PFSK-1 (cell line): ENCODE data around the gene APOL6.

Experiments
- FOXP2 ChIP-seq: optimal IDR thresholded peaks from 2 replicates; pipeline ENCODE3; 2011; ENCODE audit warnings: borderline replicate concordance, control low read depth, inconsistent platforms; ENCODE audit not compliant: insufficient read depth; ENCODE audit errors: extremely low read length, extremely low read depth
- POLR2AphosphoS5 ChIP-seq: IDR thresholded peaks from 2 replicates; pipeline ENCODE4 v1.6.1; 2012; ENCODE audit warnings: low read depth, mild to moderate bottlenecking, control low read depth, low read length, moderate library complexity
- SIN3A ChIP-seq: IDR thresholded peaks from 2 replicates; pipeline ENCODE4 v1.6.1; 2012; ENCODE audit warnings: mild to moderate bottlenecking, low read length, moderate library complexity, borderline replicate concordance; ENCODE audit not compliant: insufficient read depth
- TAF1 ChIP-seq: IDR thresholded peaks from 2 replicates; pipeline ENCODE4 v1.6.1; 2012; ENCODE audit warnings: low read length, control low read depth, borderline replicate concordance; ENCODE audit not compliant: insufficient read depth
- TF ChIP-seq, protein P1 (sequence below), 2 experiments: IDR thresholded peaks; 2 replicates each; pipeline versions ENCODE4 v1.6.1 to v1.8.0; 2011 to 2012; ENCODE audit warnings: low read depth in 2 of 2, low read length in 2 of 2, control low read depth in 1 of 2, inconsistent platforms in 1 of 2, mild to moderate bottlenecking in 1 of 2, moderate library complexity in 1 of 2; ENCODE audit not compliant: insufficient read depth in 1 of 2

Gene APOL6

DNA sequence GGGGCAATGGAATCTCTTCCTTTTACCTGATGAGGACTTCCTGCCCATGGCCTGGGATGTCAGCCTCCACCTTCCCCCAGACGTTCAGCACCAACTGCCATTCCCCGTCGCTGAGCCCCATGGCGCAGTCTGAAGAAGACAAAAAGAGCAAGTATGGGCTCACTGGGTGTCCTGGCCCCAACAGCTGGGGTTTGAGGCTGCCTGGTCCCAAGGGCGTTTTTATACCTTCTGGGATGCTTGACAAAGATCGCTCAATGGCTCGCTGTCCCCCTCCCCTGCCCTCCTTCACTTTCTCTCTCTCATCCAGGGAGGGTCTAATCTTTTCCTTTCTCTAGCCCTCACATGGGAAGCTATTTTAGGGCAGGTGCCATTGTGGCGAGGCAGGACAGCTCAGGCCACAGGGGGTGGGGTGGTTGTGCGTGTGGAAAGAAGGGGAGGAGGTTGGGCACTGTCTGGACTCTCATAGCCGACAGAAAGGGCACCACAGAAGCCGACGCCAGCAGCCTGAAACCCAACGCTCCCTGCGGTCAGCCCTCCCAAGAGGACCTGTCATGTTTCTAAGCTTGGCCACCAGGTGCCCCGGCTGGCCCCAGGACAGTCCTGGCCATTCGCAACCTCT lies 31.0 kb upstream of the APOL6 start, which contains the start of gene MB:
MB (minus strand) TSS at position 193 of the 619 bp plus-strand sequence; CDS start at position 121, 72 bp downstream.
- TF ChIP-seq TAF1 (no peak), SIN3A (no peak), FOXP2 (no peak), POLR2AphosphoS5 (no peak)
- TF ChIP-seq, protein P1, sequence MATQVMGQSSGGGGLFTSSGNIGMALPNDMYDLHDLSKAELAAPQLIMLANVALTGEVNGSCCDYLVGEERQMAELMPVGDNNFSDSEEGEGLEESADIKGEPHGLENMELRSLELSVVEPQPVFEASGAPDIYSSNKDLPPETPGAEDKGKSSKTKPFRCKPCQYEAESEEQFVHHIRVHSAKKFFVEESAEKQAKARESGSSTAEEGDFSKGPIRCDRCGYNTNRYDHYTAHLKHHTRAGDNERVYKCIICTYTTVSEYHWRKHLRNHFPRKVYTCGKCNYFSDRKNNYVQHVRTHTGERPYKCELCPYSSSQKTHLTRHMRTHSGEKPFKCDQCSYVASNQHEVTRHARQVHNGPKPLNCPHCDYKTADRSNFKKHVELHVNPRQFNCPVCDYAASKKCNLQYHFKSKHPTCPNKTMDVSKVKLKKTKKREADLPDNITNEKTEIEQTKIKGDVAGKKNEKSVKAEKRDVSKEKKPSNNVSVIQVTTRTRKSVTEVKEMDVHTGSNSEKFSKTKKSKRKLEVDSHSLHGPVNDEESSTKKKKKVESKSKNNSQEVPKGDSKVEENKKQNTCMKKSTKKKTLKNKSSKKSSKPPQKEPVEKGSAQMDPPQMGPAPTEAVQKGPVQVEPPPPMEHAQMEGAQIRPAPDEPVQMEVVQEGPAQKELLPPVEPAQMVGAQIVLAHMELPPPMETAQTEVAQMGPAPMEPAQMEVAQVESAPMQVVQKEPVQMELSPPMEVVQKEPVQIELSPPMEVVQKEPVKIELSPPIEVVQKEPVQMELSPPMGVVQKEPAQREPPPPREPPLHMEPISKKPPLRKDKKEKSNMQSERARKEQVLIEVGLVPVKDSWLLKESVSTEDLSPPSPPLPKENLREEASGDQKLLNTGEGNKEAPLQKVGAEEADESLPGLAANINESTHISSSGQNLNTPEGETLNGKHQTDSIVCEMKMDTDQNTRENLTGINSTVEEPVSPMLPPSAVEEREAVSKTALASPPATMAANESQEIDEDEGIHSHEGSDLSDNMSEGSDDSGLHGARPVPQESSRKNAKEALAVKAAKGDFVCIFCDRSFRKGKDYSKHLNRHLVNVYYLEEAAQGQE (IDR thresholded peaks at IDR 0.05; ENCODE audit: insufficient read depth in 1 of 2, low read depth in 2 of 2, low read length in 2 of 2), result no peak

DNA sequence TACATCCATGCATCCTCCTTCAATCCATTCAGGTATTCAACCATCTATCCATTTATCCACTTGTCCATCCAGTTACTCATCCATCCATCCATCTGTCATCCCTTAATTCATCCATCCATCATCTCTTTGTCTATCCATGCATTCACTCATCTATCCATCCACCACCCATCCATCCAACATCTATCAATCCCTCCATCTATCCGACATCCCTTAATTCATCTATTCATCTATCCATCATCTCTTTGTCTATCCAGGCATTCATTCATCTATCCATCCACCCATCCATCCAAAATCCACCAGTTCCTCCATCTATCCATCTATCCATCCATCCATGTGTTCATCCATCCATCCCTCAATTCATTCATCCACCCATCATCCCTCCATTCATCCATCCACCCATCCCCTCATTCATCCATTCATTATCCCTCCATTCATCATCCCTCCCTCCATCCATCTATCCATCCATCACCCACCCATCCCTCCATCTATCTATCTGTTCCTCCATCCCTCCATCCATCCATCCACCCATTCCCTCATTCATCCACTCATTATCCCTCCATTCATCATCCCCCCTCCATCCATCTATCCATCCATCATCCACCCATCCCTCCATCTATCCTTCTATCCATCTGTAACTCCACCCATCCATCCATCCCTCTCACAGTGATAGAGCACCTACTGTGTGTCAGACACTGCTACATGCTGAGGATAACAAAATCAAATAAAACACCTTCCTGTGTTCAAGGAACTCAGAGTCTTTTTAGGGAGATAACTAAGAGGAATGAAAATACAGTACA lies 29.6 kb upstream of the APOL6 start:
- TF ChIP-seq FOXP2 (no peak), SIN3A (no peak), TAF1 (no peak), POLR2AphosphoS5 (no peak)
- TF ChIP-seq, protein P1 (IDR thresholded peaks at IDR 0.05; ENCODE audit: insufficient read depth in 1 of 2, low read depth in 2 of 2, low read length in 2 of 2), result no peak

DNA sequence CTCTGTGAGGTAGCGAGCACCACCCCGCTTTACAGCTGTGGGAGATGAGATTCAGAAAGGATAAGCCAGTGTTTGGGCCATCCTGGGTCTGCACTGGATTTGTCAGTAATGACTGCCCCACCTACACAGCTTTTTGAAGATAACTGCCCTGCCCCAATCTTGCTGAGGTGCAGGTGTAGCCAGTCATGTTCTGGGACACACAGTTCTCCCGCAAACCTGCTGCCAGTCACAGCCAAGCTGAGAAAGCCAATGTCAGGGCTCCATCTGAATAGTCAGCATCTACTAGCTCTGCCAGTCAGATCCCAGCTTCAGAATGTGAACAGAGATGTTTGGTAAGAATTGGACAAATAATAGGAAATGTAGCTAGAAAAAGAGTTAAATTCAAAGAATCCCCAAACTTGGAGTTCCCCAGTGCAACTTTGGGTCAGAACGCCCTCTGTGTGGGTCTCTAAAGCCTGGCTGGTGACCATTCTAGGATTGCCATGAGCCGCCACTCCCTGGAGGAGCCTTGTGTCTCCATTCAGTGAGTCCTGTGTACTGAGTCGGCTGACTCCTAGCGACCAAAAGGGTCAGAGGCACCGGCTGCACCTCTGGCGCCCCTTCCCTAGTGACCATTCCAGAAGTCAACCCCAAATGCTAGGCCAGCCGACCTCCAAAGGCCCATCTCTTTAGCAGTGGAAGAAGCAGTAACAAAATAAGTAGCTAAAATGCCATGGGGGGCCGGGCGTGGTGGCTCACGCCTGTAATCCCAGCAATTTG lies 28.7 kb upstream of the APOL6 start:
- TF ChIP-seq POLR2AphosphoS5 (no peak), SIN3A (no peak), FOXP2 (no peak), TAF1 (no peak)
- TF ChIP-seq, protein P1 (IDR thresholded peaks at IDR 0.05; ENCODE audit: insufficient read depth in 1 of 2, low read depth in 2 of 2, low read length in 2 of 2), result no peak

DNA sequence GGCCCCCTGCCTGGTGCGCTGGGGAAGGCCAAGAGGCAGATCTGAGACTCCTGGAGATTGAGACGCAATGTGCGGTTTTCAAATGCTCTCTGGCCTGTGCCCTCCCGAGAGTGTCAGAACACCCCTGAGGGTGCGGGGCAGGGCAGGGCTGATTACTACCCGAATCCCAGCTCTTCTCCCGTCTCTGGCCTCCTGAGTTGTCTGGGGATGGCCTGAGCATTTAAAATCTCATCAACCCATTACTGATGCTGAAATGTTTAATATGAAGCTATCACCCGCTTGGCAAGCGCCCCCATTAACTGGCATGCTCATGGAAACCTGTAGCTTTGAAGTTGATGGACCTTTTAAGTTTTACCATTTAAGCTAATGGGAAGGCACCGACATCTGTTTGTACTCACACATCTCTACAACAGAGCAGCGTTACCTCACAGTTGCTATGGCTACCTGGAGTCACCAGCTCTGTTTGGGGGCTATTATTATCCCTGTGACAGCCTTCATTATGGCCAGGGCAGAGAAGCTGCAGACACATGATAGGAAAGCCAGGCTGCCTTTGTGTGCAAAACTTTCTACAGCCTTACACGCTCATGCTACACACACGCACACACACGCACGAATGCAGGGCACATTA lies 27.5 kb upstream of the APOL6 start:
- TF ChIP-seq POLR2AphosphoS5, result no peak
- no peak for TF ChIP-seq TAF1
- TF ChIP-seq SIN3A, result no peak
- no peak for TF ChIP-seq FOXP2
- TF ChIP-seq, protein P1 (IDR thresholded peaks at IDR 0.05; ENCODE audit: insufficient read depth in 1 of 2, low read depth in 2 of 2, low read length in 2 of 2), result no peak
